Brain microvascular endothelial cell (primary cell): Measurements from ENCODE around the gene UAP1L1.
"Not testable (repeated sequence)": the region's sequence is repeated elsewhere in the genome, so short reads cannot be mapped to it uniquely, and the experiment has no call there.

Experiments
- DNase-seq: peaks from one replicate; pipeline ENCODE4 v3.0.0-alpha.2; 2020
- H3K27ac ChIP-seq: fragments of 250-450 bp; sonication (Bioruptor Pico); 2 replicates; pipeline ENCODE4 v1.5.1; 2020; ENCODE audit warnings: mild to moderate bottlenecking, moderate library complexity
- H3K27me3 ChIP-seq: fragments of 250-450 bp; sonication (Bioruptor Pico); replicated peaks from 2 replicates; pipeline ENCODE4 v1.5.1; 2020; ENCODE audit warnings: mild to moderate bottlenecking
- H3K36me3 ChIP-seq: fragments of 250-450 bp; sonication (Bioruptor Pico); replicated peaks from 2 replicates; pipeline ENCODE4 v1.5.1; 2020; ENCODE audit warnings: mild to moderate bottlenecking
- H3K4me3 ChIP-seq: 2 replicates; pipeline ENCODE4 v1.5.1; 2011; ENCODE audit warnings: low read depth, mild to moderate bottlenecking, control low read depth, low read length, moderate library complexity
- in situ Hi-C: cut with HindIII; loops from 2 replicates; pipeline ENCODE4 v1.10.0; 2017; ENCODE audit warnings: low sequenced_read_pairs, low pct_ligation_motif_present
- TF ChIP-seq, protein P1 (sequence below): IDR thresholded peaks from 2 replicates; pipeline ENCODE4 v1.5.1; 2011; ENCODE audit warnings: low read depth, mild to moderate bottlenecking, moderate library complexity, low read length, control low read depth, inconsistent platforms; ENCODE audit errors: missing control alignments

UAP1L1 gene

DNA sequence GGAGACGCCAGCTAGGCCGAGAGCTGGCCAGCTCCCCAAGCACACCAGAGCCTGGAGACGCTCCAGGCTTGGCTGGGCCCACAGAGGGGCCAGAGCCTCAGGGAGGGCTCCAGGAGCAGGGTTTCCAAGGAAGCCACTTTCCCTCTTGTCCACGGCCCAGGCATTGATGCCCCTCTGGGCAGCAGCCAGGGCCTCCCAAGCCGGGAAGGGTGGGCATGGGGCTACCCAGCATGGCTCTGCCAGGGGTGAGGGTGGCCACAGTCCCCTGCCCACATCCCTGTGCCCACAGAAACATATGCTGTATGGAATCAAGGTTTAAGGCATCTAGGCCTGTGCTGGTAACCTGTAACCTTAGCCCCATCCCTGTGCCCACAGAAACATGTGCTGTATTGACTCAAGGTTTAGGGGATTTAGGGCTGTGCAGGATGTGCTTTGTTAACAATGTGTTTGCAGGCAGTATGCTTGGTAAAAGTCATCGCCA lies 38.8 kb downstream of the UAP1L1 start:
- in situ Hi-C loops: no loop called here
- Histone ChIP-seq H3K4me3 (no peak overlapping the region), H3K27ac (no peak overlapping the region), H3K36me3 (no peaks in the 10 kb centered on the region), H3K27me3 (no peaks in the 10 kb centered on the region)
- DNase-seq: no peak
- TF ChIP-seq, protein P1, sequence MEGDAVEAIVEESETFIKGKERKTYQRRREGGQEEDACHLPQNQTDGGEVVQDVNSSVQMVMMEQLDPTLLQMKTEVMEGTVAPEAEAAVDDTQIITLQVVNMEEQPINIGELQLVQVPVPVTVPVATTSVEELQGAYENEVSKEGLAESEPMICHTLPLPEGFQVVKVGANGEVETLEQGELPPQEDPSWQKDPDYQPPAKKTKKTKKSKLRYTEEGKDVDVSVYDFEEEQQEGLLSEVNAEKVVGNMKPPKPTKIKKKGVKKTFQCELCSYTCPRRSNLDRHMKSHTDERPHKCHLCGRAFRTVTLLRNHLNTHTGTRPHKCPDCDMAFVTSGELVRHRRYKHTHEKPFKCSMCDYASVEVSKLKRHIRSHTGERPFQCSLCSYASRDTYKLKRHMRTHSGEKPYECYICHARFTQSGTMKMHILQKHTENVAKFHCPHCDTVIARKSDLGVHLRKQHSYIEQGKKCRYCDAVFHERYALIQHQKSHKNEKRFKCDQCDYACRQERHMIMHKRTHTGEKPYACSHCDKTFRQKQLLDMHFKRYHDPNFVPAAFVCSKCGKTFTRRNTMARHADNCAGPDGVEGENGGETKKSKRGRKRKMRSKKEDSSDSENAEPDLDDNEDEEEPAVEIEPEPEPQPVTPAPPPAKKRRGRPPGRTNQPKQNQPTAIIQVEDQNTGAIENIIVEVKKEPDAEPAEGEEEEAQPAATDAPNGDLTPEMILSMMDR: no peak

DNA sequence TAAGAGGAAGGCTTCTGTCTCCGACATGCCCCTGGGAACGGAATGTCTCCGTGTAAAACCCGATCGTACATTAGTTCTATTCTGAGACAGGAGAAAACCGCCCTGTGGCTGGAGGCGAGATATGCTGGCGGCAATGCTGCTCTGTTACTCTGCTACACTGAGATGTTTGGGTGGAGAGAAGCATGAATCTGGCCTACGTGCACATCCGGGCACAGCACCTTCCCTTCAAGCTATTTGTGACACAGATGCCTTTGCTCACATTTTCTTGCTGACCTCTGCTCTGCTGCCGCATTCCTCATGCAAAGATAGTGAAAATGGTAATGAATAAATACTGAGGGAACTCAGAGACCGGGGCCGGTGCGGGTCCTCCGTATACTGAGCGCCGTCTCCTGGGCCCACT lies 39.4 kb downstream of the UAP1L1 start:
- H3K27ac ChIP-seq: no peak overlapping the region
- no peak for DNase-seq
- no peaks in the 10 kb centered on the region for H3K27me3 ChIP-seq
- H3K4me3 ChIP-seq: no peak overlapping the region
- H3K36me3 ChIP-seq: no peaks in the 10 kb centered on the region
- in situ Hi-C loops: no loop called here
- TF ChIP-seq, protein P1: no peak

DNA sequence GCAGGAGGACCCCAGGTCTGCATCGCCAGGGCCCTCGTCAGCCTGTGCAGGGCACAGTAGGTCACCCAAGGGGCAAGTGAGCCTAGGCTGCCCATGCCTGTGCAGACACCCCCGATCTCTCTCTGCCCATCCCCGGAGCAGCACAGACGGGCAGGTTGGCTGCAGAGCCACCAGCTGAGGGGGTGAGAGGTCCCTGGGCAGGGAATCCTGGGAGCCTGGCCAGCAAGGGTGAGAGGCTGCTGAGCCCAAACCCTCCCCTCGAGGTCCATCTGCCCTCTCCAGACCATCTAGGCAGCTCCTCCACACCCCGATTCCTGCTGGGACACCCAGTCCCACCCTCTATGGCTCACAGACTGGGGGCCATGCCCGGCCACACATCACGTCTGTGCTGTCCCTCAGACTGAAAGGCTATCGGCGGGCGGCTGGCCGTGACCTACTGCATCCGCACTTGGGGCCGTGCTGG lies 40.0 kb downstream of the UAP1L1 start:
- DNase-seq: no peak
- TF ChIP-seq, protein P1: no peak
- in situ Hi-C loops: no loop called here
- no peaks in the 10 kb centered on the region for H3K36me3 ChIP-seq
- H3K27ac ChIP-seq: no peak overlapping the region
- no peaks in the 10 kb centered on the region for H3K27me3 ChIP-seq
- no peak overlapping the region for H3K4me3 ChIP-seq

DNA sequence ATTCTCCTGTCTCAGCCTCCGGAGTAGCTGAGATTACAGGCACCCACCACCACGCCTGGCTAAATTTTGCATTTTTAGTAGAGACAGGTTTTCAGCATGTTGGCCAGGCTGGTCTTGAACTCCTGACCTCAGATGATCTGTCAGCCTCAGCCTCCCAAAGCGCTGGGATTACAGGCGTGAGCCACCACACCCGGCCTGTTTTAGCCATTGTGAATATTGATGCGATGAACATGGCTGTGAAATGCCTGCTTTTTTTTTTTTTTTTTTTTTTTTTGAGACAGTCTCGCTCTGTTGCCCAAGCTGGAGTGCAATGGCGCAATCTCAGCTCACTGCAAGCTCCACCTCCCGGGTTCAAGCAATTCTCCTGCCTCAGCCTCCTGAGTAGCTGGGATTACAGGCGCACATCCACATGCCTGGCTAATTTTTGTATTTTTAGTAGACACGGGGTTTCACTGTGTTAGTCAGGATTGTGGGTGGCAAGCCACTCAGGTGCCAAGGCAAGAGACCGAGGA lies 40.8 kb downstream of the UAP1L1 start:
- H3K27ac ChIP-seq, DNase-seq, in situ Hi-C loops, H3K27me3 ChIP-seq, H3K36me3 ChIP-seq, H3K4me3 ChIP-seq: not testable (repeated sequence)

DNA sequence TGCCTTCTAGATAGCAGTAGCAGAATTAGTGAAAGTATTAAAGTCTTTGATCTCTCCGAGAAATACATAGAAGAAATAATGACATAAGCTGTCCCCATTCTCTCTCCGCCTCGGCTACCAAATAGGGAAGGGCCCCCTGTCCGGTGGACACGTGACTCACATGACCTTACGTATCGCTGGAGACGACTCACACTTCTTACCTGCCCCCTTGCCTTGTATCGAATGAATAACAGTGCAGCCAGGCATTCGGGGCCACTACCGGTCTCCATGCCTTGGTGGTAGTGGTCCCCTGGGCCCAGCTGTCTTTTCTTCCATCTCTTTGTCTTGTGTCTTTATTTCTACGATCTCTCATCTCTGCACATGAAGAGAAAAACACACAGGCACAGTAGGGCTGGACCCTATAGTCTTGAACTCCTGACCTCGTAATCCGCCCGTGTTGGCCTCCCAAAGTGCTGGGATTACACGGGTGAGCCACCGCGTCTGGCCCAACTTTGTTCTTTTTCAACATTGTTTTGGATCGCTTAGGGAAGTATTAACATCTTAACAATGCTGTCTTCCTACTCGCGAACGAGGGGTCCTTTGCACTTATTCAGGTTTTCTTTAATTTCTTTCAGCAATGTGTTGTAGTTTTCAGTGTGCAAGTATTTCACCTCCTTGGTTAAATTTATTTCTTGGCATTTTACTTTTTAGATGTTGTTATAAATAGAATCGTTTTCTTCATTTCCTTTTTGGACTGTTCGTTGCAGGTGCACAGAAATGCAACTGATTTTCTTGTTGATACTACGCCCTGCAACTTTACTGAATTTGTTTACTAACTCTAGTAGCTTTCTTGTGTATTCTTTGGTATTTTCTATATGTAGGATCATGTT lies 44.8 kb downstream of the UAP1L1 start:
- in situ Hi-C loops, H3K4me3 ChIP-seq, H3K36me3 ChIP-seq, H3K27me3 ChIP-seq, H3K27ac ChIP-seq, DNase-seq: not testable (repeated sequence)

DNA sequence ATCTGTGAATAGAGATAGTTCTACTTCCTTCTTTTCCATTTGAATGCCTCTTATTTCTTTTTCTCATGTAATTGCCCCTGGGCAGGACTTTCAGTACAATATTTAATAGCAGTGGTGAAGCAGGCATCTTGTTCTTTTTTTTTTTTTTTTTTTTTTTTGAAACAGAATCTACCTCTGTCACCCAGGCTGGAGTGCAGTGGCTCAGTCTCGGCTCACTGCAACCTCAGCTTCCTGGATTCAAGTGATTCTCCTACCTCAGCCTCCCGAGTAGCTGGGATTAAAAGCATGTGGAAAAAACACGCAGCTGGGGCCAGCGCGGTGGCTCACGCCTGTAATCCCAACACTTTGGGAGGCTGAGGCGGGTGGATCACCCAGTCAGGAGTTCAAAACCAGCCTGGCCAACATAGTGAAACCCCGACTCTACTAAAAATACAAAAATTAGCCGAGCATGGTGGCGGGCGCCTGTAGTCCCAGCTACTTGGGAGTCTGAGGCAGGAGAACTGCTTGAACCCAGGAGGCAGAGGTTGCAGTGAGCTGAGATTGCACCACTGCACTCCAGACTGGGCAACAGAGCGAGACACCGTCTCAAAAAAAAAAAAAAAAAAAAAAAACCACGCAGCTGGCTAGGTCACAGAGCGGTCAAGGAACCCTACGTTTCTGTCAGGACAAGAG lies 45.6 kb downstream of the UAP1L1 start:
- H3K27me3 ChIP-seq, H3K27ac ChIP-seq, in situ Hi-C loops, H3K36me3 ChIP-seq, H3K4me3 ChIP-seq, DNase-seq: not testable (repeated sequence)

DNA sequence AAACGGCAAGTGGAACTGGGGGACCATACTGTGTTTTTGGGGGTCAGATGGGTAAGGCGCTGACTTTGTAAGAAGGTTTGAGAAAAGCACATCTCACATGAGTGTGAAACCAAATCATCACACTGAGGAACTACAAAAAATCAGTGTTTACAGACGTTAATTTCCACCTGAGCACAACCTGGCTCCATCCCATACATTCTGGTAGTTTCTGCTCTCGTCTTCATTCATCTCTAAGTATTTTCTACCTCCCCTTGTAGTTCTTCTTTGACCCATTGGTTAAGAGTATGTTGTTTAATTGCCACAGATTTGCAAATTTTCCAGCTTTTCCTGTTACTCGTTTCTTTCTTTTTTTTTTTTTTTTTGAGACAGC lies 46.1 kb downstream of the UAP1L1 start:
- in situ Hi-C loops: no loop called here
- no peaks in the 10 kb centered on the region for H3K27me3 ChIP-seq
- no peak for DNase-seq
- TF ChIP-seq, protein P1: no peak
- no peak overlapping the region for H3K4me3 ChIP-seq
- no peaks in the 10 kb centered on the region for H3K36me3 ChIP-seq
- no peak overlapping the region for H3K27ac ChIP-seq

DNA sequence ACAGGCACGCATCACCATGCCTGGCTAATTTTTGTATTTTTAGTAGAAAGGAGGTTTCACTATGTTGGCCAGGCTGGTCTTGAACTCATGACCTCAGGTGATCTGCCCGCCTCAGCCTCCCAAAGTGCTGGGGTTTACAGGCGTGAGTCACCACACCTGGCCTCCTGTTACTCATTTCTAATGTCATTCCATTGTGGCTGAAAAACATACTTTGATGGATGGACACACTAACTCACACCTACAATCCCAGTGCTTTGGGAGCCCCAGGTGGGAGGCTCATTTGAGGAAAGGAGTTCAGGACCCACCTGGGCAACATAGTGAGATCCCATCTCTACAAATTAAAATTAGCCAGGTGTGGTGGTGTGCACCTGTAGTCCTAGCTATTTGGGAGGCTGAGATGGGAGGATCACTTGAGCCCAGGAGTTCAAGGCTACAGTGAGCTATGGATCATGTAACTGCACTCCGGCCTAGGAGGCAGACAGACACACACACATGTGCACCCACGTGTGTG lies 46.7 kb downstream of the UAP1L1 start:
- H3K36me3 ChIP-seq, H3K27ac ChIP-seq, in situ Hi-C loops, DNase-seq, H3K4me3 ChIP-seq, H3K27me3 ChIP-seq: not testable (repeated sequence)
